Mucosa of stomach (tissue), 1 donor: Measurements from ENCODE around the gene STH.

Experiments
- H3K27me3 ChIP-seq: one replicate; pipeline ENCODE4 v1.7.0; 2013; ENCODE audit warnings: mild to moderate bottlenecking, low read length; ENCODE audit not compliant: control insufficient read depth, insufficient read depth
- H3K36me3 ChIP-seq: one replicate; pipeline ENCODE4 v1.7.0; 2013; ENCODE audit warnings: low read length; ENCODE audit not compliant: control insufficient read depth, insufficient read depth
- H3K4me1 ChIP-seq: one replicate; pipeline ENCODE4 v1.7.0; 2013; ENCODE audit warnings: mild to moderate bottlenecking, low read length; ENCODE audit not compliant: control insufficient read depth, insufficient read depth
- H3K4me3 ChIP-seq: one replicate; pipeline ENCODE4 v1.7.0; 2013; ENCODE audit warnings: low read length
- H3K9ac ChIP-seq: one replicate; pipeline ENCODE4 v1.7.0; 2013; ENCODE audit warnings: mild to moderate bottlenecking, low read length, moderate library complexity
- H3K9me3 ChIP-seq: one replicate; pipeline ENCODE4 v1.7.0; 2013; ENCODE audit warnings: mild to moderate bottlenecking, low read length, moderate library complexity; ENCODE audit not compliant: control insufficient read depth
- donor health status: Pancreatic carcinoma.

STH gene

DNA sequence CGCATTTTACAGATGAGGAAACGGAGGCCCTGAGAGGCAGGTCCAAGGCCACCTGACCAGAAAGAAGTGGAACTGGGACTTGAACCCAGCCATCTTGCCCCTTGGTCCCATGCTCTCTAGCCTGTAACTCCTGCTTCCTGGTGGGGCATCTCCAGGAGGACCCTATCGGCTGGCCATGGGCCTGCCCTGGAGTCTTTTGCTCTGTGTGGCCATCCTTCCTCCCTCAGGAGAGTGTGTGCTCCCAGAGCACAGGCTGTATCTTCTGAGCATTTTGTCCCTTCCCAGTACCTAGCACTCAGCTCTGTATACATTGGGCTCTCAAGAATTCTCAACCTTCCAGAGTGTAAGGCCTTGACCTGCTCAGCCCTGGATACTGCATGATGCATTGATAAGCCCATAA, 28.4 kb upstream of the STH start:
- H3K9me3 ChIP-seq = no peaks in the 10 kb centered on the region
- no peaks in the 10 kb centered on the region for H3K36me3 ChIP-seq
- no peak overlapping the region for H3K9ac ChIP-seq
- H3K4me3 ChIP-seq = no peak overlapping the region
- H3K4me1 ChIP-seq = no peaks in the 10 kb centered on the region
- H3K27me3 ChIP-seq = peaks cover 16% of the 10 kb centered on the region

DNA sequence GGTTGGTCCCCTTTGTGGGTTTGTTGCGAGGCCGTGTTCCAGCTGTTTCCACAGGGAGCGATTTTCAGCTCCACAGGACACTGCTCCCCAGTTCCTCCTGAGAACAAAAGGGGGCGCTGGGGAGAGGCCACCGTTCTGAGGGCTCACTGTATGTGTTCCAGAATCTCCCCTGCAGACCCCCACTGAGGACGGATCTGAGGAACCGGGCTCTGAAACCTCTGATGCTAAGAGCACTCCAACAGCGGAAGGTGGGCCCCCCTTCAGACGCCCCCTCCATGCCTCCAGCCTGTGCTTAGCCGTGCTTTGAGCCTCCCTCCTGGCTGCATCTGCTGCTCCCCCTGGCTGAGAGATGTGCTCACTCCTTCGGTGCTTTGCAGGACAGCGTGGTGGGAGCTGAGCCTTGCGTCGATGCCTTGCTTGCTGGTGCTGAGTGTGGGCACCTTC, 27.3 kb upstream of the STH start:
- Histone ChIP-seq H3K9me3 (no peaks in the 10 kb centered on the region), H3K27me3 (peaks cover 16% of the 10 kb centered on the region), H3K4me1 (no peaks in the 10 kb centered on the region), H3K9ac (no peak overlapping the region), H3K4me3 (no peak overlapping the region), H3K36me3 (no peaks in the 10 kb centered on the region)

DNA sequence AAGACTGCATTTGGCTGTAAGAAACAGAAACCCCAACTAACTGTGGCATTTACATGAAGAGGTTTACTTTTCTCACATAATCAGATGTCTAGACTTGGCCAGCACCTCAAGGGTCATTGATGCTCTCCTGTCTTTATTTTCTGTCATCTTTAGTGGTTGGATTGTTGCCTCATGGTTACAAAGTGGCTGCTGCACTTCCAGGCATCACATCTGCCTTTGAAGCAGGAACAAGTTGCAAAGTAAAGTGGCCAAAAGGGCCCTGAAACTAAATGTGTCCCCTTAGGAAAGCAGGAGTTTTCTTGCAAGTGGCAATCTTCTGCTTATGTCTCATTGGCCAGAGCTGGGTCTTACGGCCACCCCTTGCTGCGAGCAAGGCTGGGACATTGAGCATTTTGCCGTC, 26.5 kb upstream of the STH start:
- peaks cover 9% of the 10 kb centered on the region for H3K27me3 ChIP-seq
- H3K9ac ChIP-seq = no peak overlapping the region
- no peaks in the 10 kb centered on the region for H3K9me3 ChIP-seq
- no peak overlapping the region for H3K4me3 ChIP-seq
- H3K36me3 ChIP-seq = no peaks in the 10 kb centered on the region
- H3K4me1 ChIP-seq = no peaks in the 10 kb centered on the region

DNA sequence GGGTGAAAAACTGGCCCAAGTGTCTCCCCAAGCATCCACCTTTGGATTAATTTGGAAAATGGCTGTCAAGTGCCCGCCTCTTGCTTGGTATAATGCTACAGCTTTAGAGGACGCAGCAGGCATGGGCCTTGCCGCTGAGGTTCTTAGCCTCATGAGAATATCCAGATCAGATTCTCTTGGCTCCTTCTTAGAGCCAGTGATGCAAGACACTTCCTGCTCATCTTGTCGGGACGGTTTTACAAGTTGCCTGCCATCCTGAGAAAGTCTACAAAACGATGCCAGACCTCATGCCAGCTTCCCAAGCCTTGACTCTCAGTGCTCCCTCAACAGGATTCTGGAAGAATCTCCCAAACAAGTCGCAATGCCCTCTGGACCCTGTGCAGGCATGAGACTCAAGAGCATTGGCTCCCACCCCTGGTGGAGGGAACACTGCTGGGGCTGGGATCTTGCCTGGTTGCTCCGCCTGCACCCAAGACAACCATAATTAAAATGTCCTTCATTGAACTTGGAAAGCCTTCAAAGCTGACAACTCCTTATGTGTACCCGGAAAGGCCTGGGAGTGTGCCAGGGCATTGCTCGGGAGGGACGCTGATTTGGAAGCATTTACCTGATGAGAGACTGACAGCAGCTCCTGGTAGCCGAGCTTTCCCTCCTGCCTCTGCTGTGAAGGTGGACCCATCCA, 25.8 kb upstream of the STH start:
- H3K9me3 ChIP-seq = no peaks in the 10 kb centered on the region
- no peak overlapping the region for H3K4me3 ChIP-seq
- H3K36me3 ChIP-seq = no peaks in the 10 kb centered on the region
- no peaks in the 10 kb centered on the region for H3K4me1 ChIP-seq
- no peak overlapping the region for H3K9ac ChIP-seq
- H3K27me3 ChIP-seq = peaks cover 10% of the 10 kb centered on the region

DNA sequence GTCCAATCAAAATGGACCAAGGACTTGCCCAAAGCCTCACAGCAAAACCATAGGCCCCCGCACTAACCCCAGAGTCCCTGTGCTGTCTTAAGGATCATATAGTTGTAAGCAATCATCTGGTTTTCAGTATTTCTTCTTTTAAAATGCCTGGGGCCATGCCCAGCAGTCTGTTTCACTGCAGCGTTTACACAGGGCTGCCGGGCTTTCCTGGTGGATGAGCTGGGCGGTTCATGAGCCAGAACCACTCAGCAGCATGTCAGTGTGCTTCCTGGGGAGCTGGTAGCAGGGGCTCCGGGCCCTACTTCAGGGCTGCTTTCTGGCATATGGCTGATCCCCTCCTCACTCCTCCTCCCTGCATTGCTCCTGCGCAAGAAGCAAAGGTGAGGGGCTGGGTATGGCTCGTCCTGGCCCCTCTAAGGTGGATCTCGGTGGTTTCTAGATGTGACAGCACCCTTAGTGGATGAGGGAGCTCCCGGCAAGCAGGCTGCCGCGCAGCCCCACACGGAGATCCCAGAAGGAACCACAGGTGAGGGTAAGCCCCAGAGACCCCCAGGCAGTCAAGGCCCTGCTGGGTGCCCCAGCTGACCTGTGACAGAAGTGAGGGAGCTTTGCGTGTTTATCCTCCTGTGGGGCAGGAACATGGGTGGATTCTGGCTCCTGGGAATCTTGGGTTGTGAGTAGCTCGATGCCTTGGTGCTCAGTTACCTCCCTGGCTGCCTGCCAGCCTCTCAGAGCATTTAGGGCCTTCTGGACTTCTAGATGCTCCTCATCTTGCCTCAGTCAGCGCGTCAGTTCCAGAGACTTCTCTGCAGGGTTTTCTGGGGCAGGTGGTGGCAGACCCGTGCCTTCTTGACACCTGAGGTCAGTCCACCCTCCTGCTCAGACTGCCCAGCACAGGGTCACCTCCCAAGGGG, 24.8 kb upstream of the STH start:
- H3K4me3 ChIP-seq = no peak overlapping the region
- no peaks in the 10 kb centered on the region for H3K9me3 ChIP-seq
- H3K27me3 ChIP-seq = peaks cover 10% of the 10 kb centered on the region
- no peaks in the 10 kb centered on the region for H3K36me3 ChIP-seq
- no peaks in the 10 kb centered on the region for H3K4me1 ChIP-seq
- H3K9ac ChIP-seq = no peak overlapping the region

DNA sequence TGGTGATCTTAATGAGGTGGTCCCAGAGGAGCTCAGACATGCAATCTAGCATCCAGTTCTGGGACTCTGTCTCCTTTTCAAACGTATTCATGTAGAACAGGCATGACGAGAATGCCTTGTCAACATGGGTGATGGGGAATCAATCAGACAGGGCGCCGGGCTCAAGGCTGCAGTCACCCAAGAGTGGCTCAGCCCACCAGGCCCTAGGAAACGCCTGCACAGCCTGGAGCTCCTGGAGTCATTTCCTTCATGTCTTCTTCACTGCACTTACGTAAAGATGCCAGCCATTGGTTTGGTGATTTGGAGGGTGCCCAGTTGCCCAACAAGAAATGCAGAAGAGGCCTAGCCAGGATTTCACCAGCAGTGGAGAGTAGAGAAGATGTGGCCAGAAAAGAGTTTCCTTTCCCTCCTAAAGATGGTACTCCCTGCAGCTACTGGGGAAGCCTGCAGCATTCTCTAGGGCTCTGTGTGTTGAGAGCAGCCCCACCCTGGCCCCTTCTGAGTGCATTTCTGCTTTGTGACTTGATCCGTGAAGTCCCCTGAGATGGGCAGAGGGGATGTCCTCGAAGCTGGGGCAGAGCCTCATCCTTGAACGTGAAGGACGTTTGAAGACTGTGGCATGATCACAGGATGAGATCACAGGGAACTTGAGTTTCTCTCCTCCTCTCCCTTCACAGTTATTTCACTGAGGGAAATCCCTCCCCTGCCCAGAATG, 24.0 kb upstream of the STH start:
- Histone ChIP-seq H3K27me3 (peaks cover 10% of the 10 kb centered on the region), H3K36me3 (no peaks in the 10 kb centered on the region), H3K9me3 (no peaks in the 10 kb centered on the region), H3K4me1 (no peaks in the 10 kb centered on the region), H3K4me3 (no peak overlapping the region), H3K9ac (no peak overlapping the region)

DNA sequence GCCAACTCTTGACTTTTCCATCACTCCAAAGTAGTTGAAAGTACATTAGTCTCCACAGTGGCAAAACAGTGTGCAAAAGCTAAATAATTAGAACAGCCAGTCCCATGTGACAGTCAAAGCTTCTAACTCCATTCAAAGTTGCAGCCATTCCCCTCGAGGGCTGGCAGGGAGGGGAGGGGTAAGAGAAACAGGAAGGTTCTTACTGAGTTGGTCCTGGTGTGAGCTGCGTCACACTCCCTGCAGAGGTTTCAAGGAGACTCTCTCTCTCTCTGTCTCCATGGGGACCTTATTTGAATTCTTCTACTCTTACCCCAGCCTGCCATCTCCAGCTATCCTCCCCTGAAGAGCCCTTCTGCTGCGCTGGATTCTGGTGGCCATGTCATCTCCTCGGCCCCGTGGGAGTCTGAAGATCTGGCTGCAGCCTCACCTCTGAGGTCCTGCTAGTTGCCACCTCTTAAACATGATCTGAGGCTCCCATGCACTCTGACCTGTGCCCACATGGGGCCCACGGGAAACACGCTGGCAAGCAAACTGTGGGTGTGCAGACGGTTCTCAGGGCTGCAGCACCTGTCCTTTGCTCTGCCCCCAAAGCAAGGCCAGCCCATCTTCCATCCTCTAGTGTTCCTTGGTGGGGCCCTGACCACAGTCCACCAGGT, 23.3 kb upstream of the STH start:
- Histone ChIP-seq H3K9me3 (no peaks in the 10 kb centered on the region), H3K9ac (no peak overlapping the region), H3K36me3 (no peaks in the 10 kb centered on the region), H3K27me3 (peaks cover 9% of the 10 kb centered on the region), H3K4me1 (no peaks in the 10 kb centered on the region), H3K4me3 (no peak overlapping the region)

DNA sequence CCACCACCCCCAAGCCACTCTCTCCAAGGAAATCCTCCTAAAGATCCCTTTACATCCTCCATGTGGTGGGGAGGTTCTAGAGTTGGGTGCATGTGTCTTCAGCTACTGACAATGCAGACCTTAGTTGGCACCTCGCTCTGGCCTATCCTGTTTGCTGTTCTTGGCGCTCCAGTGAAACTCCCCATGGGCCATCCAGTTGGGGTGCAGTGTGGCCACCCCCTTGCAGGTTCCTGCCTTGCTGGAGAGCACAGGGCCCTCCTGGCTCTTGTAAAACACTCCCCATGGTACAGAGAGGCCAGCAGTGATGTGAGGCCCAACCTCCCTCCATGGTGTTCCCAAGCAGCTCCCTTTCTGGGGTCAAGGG, 22.7 kb upstream of the STH start:
- no peaks in the 10 kb centered on the region for H3K4me1 ChIP-seq
- H3K9me3 ChIP-seq = no peaks in the 10 kb centered on the region
- H3K4me3 ChIP-seq = no peak overlapping the region
- no peak overlapping the region for H3K9ac ChIP-seq
- no peaks in the 10 kb centered on the region for H3K36me3 ChIP-seq
- peaks cover 7% of the 10 kb centered on the region for H3K27me3 ChIP-seq

DNA sequence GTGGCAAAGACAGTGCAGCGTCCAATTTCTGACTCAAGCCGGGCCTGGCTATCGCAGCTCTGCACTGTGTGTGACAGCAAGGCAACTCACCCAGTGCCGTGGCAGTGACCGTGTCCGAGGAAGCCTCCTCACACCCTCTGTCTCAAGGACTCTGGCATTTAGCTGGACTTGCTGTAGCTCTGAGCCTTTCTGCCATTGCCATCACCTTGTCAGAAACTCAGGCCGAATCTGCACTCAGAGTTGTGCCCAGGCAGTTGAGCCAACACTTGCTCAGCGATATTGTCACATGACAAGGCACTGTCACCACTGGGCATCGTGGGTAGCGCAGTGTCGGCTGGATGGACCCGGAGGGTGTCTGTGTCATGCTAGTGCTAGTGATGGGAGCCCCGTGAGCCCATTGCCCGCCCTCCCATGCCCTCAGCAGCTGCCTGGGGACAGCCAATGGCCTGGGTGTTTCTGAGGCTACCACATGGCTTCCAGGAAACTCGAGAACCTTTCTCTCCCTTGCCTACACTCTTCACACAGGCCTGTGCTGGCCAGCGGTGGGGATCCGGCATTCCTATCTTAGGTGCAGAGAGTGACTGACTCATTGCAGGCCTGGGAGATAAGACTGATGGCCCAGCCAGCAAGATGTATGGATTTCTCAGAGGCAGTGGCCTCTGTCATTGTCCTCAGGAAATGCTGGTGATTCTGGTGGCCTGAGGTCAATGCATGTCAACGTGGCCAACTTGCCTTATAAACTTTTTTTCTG, 22.1 kb upstream of the STH start:
- no peak overlapping the region for H3K9ac ChIP-seq
- H3K4me1 ChIP-seq = no peaks in the 10 kb centered on the region
- no peak overlapping the region for H3K4me3 ChIP-seq
- no peaks in the 10 kb centered on the region for H3K9me3 ChIP-seq
- H3K27me3 ChIP-seq = peaks cover 7% of the 10 kb centered on the region
- no peaks in the 10 kb centered on the region for H3K36me3 ChIP-seq

DNA sequence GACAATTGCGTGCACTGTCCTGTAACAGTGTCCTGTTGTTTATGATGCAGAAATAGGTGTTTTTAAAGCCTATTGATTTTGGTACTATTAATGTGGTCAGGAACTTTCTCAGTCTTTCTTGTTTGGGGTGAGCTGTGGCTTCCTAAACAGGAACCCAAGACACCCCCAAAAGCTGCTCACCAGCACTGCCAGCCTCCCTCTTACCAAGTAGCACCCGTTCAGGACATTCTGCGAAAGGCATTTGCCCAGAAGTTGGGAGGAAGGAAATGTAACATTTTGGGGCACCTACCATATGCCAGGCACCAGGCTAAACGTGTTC, 21.6 kb upstream of the STH start:
- no peak overlapping the region for H3K9ac ChIP-seq
- no peak overlapping the region for H3K4me3 ChIP-seq
- no peaks in the 10 kb centered on the region for H3K9me3 ChIP-seq
- no peaks in the 10 kb centered on the region for H3K4me1 ChIP-seq
- no peaks in the 10 kb centered on the region for H3K36me3 ChIP-seq
- H3K27me3 ChIP-seq = peaks cover 7% of the 10 kb centered on the region

DNA sequence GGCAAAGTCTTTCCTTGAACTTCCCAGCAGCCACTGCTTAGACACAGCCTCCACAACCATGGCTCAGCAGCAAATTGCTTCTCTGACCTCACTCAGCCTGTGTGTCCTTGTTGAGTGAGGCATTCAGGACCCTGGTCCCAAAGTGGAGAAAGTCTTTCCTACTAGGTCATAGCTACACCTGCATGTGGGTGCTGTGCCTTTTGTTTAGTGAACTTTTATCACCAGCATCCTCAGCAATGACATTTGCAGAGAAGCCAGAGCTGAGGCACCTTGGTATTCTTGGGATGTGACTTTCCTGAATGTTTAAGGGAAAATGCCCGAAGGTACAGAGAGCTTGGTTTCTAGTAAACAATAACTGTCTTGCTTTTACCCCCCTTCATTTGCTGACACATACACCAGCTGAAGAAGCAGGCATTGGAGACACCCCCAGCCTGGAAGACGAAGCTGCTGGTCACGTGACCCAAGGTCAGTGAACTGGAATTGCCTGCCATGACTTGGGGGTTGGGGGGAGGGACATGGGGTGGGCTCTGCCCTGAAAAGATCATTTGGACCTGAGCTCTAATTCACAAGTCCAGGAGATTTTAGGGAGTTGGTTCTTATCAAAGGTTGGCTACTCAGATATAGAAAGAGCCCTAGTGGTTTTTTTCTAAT, 20.9 kb upstream of the STH start:
- H3K36me3 ChIP-seq = no peaks in the 10 kb centered on the region
- H3K4me3 ChIP-seq = no peak overlapping the region
- no peak overlapping the region for H3K9ac ChIP-seq
- no peaks in the 10 kb centered on the region for H3K9me3 ChIP-seq
- H3K27me3 ChIP-seq = peaks cover 7% of the 10 kb centered on the region
- no peaks in the 10 kb centered on the region for H3K4me1 ChIP-seq
